ENCODE data around the gene CLNK.

The CLNK gene

GRCh38 chr4:10673817-10674369 is 10.7 kb downstream of the CLNK start:
- no peak overlapping the region for H3K27ac ChIP-seq
- TF ChIP-seq CTCF (conservative IDR thresholded peaks at IDR 0.05) = no peak

- H3K27ac ChIP-seq = no peak overlapping the region
- no peak for TF ChIP-seq CTCF (conservative IDR thresholded peaks at IDR 0.05)
These were observed 12.2 kb downstream of the CLNK start for GRCh38 chr4:10672379-10672778.

- no peak overlapping the region for H3K27ac ChIP-seq
- no peak for TF ChIP-seq CTCF (conservative IDR thresholded peaks at IDR 0.05)
These were observed 12.8 kb downstream of the CLNK start for GRCh38 chr4:10671799-10672198.

DNA sequence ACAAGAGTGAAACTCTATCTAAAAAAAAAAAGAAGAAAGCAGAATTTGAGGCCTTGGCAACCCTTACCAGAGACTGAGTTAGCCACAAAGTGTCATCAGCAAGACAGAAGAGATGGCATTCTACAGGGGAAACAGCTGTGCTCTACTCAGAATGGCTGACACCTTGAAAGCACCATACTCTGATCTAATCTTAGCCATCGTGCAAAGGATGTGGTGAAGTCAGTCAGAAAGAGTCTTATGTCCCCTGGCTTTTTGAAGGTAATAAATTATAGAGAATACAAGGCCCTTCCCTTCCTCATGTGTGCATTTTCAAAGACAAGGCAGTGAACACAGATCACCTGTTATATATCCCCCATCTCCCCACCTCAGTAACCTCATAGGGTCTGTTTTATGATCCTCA is 13.2 kb downstream of the CLNK start:
- TF ChIP-seq CTCF (conservative IDR thresholded peaks at IDR 0.05) = no peak
- H3K27ac ChIP-seq = no peak overlapping the region

- H3K27ac ChIP-seq = no peak overlapping the region
- TF ChIP-seq CTCF (conservative IDR thresholded peaks at IDR 0.05) = no peak
These were observed 14.2 kb downstream of the CLNK start for GRCh38 chr4:10670321-10670720.

GRCh38 chr4:10667701-10668326 is 16.8 kb downstream of the CLNK start:
- TF ChIP-seq CTCF (conservative IDR thresholded peaks at IDR 0.05) = no peak

GRCh38 chr4:10666616-10667015 is 18.0 kb downstream of the CLNK start:
- TF ChIP-seq CTCF (conservative IDR thresholded peaks at IDR 0.05) = no peak
- H3K27ac ChIP-seq = no peak overlapping the region

More at GRCh38 chr4:10667701-10668326, 16.8 kb downstream of the CLNK start:
- H3K27ac ChIP-seq = peak overlapping the region; percentile 32

All from VCaP (cell line).